Suppressor macrophage treated with lipopolysaccharide for 4 hours (primary cell): Measurements from ENCODE around the gene SLC35E4.

Experiments
- DNase-seq: peaks from one replicate; pipeline ENCODE4 v3.0.0-alpha.2; 2020

The SLC35E4 gene

DNA sequence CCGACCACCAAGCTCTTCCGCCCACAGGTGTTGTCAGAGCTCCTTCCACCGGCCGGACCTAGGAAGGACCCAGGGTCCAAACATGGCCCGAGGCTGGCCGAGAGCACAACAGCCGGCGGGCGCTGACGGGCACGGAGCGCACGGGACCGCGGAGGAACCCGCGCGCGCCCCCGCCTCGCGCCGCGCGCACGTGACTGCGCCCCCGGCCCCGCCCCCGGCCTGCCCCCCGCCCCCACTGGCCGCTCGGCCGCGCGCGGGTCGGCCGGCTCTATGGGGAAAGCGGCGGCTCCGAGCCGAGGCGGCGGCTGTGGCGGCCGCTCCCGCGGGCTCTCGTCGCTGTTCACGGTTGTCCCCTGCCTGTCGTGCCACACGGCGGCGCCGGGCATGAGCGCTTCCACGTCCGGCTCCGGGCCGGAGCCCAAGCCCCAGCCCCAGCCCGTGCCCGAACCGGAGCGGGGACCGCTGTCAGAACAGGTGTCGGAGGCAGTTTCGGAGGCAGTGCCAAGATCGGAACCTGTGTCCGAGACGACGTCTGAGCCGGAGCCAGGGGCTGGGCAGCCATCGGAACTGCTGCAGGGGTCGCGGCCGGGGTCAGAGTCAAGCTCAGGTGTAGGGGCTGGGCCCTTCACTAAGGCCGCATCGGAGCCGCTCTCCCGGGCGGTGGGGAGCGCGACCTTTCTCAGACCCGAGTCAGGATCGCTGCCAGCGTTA is 59.2 kb downstream of the SLC35E4 start, which contains the start of gene OSBP2:
OSBP2 (plus strand) TSS at position 235 of the 711 bp plus-strand sequence; CDS start at position 271, 36 bp downstream.
- DNase-seq: peak; percentile 50

DNA sequence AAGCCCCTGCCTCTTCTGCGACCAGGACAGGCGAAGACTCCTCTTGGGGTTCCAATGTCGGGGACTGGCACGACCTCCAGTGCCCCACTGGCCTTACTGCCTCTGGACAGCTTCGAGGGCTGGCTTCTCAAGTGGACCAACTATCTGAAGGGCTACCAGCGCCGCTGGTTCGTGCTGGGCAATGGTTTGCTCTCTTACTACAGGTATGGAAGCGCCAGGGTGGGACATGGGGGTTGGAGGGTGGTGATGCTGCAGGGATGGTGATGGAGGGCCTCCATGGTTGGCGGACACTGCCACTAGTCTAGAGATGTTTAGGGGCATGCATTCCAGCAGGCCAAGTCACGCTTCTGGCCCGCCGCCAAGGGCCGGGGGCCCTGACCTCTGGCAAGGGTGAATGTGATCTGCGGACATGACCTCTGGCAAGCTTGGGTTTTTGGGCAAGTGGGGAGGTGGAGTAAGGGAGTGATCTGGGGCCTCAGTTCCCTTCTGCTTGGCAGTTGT is 59.8 kb downstream of the SLC35E4 start:
- no peak for DNase-seq

DNA sequence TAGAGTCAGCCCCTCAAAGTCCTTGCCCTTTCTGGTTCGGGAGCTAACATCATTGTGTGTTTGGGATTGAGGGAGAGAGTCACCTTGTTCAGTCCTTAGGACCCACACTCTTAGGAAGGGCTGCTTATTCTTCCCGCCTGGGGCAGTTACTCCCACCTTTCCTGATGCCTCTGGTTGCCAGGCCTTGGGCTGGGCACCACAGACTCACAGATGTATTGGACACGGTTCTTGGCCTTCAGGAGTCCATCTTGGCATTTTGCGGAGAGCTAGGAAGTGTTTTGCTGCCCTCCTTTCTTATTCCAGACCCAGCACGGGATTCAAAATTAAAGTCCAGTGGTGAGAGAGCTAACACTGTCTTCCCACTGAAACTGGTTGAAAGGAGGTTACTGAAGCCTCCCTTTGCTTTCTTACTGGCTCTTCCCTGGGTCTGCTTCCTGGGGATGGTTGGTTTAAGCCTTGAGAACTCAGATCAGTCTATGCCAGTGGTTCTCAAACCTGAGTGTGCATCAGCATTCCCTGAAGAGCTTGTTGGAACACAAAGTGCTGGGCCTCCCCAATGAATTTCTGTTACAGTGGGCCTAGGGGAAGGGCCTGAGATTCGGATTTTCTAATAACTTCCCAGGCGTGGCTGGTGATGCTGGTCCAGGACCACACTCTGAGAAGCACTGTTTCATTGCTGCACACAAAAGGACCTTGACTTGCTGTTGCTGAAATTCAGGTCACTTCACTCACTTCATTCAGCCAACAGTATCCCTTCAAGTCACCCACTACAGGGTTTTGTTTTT is 60.5 kb downstream of the SLC35E4 start:
- no peak for DNase-seq
